Breast epithelium (tissue), 3 donors: ENCODE data around the gene UBE3C.

ENCODE experiments used
- CTCF ChIP-seq, 3 donors: fragments of 450-650 bp; IDR thresholded peaks; one replicate each; pipeline ENCODE4 v1.5.1; 2016 to 2017; ENCODE audit warnings: antibody characterized with exemption in 3 of 3, mild to moderate bottlenecking in 3 of 3, moderate library complexity in 3 of 3
- POLR2A ChIP-seq: fragments of 450-650 bp; IDR thresholded peaks from one replicate; pipeline ENCODE4 v1.6.1; 2016; ENCODE audit warnings: antibody characterized with exemption, mild to moderate bottlenecking, moderate library complexity
- POLR2AphosphoS5 ChIP-seq, 3 donors: sonication (generic); formaldehyde crosslinking; IDR thresholded peaks; one replicate each; pipeline ENCODE4 v1.6.1; 2017; ENCODE audit warnings: antibody characterized with exemption in 3 of 3

- TF ChIP-seq POLR2A (no peak), CTCF (IDR thresholded peaks at IDR 0.05) (no peak), POLR2AphosphoS5 (IDR thresholded peaks at IDR 0.05) (no peak)
These were observed 141.1 kb downstream of the UBE3C start for GRCh38 chr7:157279741-157280215.
